ENCODE measurements around the gene TBL1X.

- no peak for TF ChIP-seq CTCF (IDR thresholded peaks at IDR 0.05)
- no peak for TF ChIP-seq POLR2AphosphoS5 (IDR thresholded peaks at IDR 0.05)
These were observed 144.6 kb downstream of the TBL1X start for GRCh38 chrX:9609499-9609898.

Measured in esophagus muscularis mucosa (tissue), 3 donors.